HG03558 (cell line): ENCODE data around the gene UBA1.

Experiments
- ATAC-seq: cut with Tn5 transposase; IDR thresholded peaks from one replicate; pipeline ENCODE4 v1.9.1; 2021; ENCODE audit warnings: moderate number of reproducible peaks; ENCODE audit not compliant: unreplicated experiment; ENCODE audit errors: extremely low read depth

The UBA1 gene

DNA sequence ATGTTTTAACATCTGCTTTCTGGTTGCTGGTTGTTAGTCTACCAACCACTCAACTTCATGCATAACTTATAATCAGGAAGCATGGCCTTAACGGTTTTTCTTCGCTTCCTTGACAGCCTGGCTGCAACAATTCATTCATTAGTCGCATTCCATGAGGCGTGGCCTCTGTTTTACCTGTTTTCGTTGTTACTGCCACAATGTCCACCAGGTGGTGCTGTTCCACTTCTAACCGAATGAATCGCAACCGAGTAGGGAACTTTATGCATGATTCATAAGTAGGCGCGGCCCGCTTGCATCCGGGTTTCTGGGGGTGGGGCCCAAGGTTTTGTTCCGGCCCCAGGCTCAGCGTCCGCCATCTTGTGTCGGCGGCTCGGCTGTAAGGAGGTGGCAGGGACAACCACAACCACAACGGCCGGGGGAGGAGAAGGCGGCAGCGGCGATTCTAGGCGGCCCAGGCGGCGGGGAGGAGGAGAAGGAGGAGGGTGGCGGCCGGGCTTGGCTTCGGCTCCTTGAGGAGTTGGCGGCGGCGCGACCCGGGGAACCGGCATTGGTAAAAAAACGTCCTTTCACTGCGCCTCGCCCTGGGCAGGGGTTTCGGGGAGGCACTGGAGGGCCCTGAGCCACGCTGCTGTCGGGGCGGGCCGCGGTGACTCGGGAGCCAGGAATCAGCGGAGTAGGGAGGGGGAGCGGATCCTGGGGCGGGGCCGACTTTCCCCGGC is at the start of gene UBA1:
Gene UBA1 (plus strand): TSS at position 355 of the 719 bp plus-strand sequence. CDS start 4,974 bp downstream, outside the sequence.
- ATAC-seq: peak; percentile 55

- no peak for ATAC-seq
These were observed 49.6 kb upstream of the UBA1 start for GRCh38 chrX:47143894-47144625.

GRCh38 chrX:47144626-47145394 is 48.8 kb upstream of the UBA1 start, which contains the start of the genes NDUFB11 and RBM10:
Gene NDUFB11 (minus strand): TSS chrX:47144702. CDS start chrX:47144679, 23 bp downstream.
Gene RBM10 (plus strand): TSS chrX:47145221. CDS start chrX:47147482, 2,261 bp downstream.
- ATAC-seq: peak; percentile 73

GRCh38 chrX:47145395-47146120 is 48.1 kb upstream of the UBA1 start:
- ATAC-seq: no peak

- ATAC-seq: no peak
These were observed 47.3 kb upstream of the UBA1 start for GRCh38 chrX:47146121-47146935.

DNA sequence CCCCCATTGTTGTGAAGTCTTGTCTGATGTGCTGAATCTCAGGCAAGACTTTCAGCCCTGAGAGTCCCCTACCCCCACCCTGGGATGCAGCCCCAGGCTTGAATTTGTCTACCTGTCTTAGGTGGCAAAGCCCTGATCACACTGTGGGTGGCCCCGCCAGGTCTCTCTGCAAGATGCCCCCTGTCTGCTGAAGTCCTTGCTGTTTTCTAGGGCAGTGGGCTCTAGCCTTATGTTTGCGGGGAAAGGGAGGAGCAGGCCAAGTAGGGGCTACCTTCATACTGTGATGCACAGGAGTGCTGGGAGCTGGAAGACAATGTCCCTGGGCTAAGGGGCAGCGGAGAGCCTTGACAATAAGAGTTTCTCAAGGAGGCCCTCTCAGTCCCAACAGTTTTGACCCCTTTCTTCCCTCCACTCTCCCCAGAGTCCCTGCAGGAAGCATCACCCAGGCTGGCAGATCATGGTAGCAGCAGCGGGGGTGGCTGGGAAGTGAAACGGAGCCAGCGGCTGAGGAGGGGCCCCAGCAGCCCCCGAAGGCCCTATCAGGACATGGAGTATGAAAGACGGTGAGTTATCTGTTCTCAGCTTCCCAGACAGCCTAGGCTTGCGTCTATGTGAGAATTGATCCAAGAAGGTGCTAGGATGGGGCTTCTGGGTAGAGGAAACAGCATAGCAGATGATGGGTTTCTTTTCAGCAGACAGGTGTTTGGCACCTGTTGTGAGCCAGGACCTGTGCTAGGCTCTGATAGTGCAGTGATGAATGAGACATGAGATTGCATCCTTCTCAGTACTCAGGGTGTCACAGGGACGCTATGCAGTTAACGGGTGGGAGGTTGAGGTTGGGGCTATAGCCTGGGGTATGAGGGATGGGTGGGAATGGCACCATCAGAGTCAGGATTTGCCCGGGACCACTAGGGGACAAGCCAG is 46.4 kb upstream of the UBA1 start:
- ATAC-seq: no peak

GRCh38 chrX:47148946-47149345 is 44.7 kb upstream of the UBA1 start:
- no peak for ATAC-seq

- no peak for ATAC-seq
These were observed 42.2 kb upstream of the UBA1 start for GRCh38 chrX:47151435-47151834.

GRCh38 chrX:47156611-47157520 is 36.8 kb upstream of the UBA1 start:
- ATAC-seq: no peak

- no peak for ATAC-seq
These were observed 35.5 kb upstream of the UBA1 start for GRCh38 chrX:47158131-47158530.

GRCh38 chrX:47158781-47159180 is 34.8 kb upstream of the UBA1 start:
- no peak for ATAC-seq

GRCh38 chrX:47160781-47161180 is 32.8 kb upstream of the UBA1 start:
- ATAC-seq: no peak

- no peak for ATAC-seq
These were observed 30.6 kb upstream of the UBA1 start for GRCh38 chrX:47162927-47163583.

DNA sequence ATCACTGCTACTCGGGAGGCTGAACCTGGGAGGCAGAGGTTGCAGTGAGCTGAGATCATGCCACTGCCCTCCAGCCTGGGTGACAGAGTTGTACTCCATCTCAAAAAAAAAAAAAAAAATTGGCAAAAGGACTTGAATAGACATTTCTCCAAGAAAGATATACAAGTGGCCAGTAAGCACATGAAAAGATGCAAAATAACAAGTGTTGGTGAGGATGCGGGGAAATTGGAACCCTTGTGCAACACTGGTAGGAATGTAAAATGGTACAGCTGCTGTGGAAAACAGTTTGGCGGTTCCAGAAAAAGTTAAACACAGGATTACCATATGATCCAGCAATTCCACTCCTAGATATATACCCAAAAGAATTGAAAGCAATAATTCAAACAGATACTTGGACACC is 29.2 kb upstream of the UBA1 start:
- ATAC-seq: no peak

GRCh38 chrX:47166126-47166525 is 27.5 kb upstream of the UBA1 start:
- no peak for ATAC-seq

- no peak for ATAC-seq
These were observed 25.0 kb upstream of the UBA1 start for GRCh38 chrX:47168495-47169073.
